ENCODE measurements around the gene VWA8. TPM values are rescaled to one million over a fixed set of nuclear protein-coding genes. Genes with fewer than 3 reads are reported as not detected.
"Not testable (repeated sequence)": the region's sequence is repeated elsewhere in the genome, so short reads cannot be mapped to it uniquely, and the experiment has no call there.

The VWA8 gene
- total and polyA plus RNA-seq, 5 experiments from 2014 or later: 5.1 to 22.3 (median 6.9) TPM

- ATAC-seq, POLR2A ChIA-PET, H3K4me1 Mint-ChIP-seq, DNase-seq, H3K27me3 Mint-ChIP-seq, H3K27ac Mint-ChIP-seq, H3K4me3 Mint-ChIP-seq: not testable (repeated sequence)
- Mint-ChIP-seq H3K36me3 (peaks cover 45 to 93% (median 71%) of the 10 kb centered on the region in 3 donors), H3K9me3 (peaks cover 0 to 12% (median 0%) of the 10 kb centered on the region in 9 donors)
Observed at GRCh38 chr13:41803445-41803735, 157.5 kb downstream of the VWA8 start.

DNA sequence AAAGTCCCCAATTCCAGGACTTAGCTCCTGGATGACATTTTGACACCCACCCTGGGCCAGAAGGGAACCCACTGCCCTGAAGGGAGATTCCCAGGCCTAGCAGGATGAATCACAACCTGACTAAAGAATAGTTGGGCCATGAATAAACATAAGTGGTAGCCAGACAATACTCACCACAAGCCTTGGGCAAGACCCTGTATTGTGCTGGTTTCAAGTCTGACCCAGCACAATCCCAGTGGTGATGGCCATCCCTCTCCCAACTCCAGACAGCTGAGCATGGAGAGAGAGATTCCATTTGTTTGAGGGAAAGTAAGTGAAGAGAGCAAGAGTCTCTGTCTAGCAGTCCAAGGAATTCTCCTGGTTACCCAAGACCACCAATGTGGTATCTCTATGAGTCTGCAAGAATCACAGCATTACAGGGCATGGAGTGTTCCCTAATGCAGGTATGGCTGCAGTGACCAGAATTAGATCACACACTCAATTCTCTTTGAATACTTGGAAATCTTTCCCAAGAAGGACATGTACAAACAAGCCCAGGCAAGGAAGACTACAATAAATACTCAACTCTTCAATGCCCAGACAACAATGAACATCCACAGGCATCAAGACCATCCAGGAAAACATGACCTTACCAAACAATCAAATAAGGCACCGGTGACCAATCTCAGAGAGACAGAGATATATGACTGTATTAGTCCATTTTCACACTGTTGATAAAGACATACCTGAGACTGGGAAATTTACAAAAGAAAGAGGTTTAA, 158.0 kb downstream of the VWA8 start:
- no peak overlapping the region for H3K4me3 Mint-ChIP-seq
- peaks cover 0 to 12% (median 0%) of the 10 kb centered on the region in 9 donors for H3K9me3 Mint-ChIP-seq
- H3K4me1 Mint-ChIP-seq: peaks cover 0 to 4% (median 0%) of the 10 kb centered on the region in 4 donors
- no peak for DNase-seq
- H3K27ac Mint-ChIP-seq: no peak overlapping the region
- H3K36me3 Mint-ChIP-seq: peaks cover 41 to 89% (median 68%) of the 10 kb centered on the region in 3 donors
- no peaks in the 10 kb centered on the region for H3K27me3 Mint-ChIP-seq
- ATAC-seq: no peak
- POLR2A ChIA-PET: no interaction called here

DNA sequence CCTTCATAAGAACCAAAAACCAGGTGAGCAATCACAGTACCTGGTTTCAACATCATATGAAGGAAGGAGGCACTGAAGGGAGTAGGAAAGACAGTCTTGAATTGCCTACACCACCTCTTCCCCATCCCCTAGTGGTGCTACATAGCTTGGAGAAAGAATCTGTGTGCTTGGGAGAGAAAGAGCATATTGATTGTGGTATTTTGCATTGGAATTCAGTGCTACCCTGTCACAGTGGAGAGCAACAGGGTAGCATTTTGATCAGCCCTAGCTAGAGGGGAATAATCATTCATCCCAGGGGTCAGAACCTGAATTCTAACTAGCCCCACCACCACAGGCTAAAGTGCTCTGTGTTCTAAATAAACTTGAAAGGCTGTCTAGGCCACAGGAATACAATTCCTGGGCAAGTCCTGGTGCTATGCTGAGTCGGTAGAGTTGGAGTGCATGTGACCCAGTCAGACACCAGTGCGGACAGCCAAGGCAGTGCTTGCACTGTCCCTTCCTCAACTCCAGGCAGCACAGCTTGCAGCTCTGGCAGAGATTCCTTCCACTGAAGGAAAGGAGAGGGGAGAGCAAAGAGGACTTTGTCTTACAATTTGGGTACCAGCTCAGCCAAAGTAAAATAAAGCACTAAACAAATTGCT, 158.7 kb downstream of the VWA8 start:
- Mint-ChIP-seq H3K27me3 (no peaks in the 10 kb centered on the region), H3K36me3 (peaks cover 40 to 82% (median 68%) of the 10 kb centered on the region in 3 donors), H3K4me1 (peaks cover 0 to 4% (median 0%) of the 10 kb centered on the region in 4 donors), H3K4me3 (no peak overlapping the region), H3K9me3 (peaks cover 0 to 12% (median 0%) of the 10 kb centered on the region in 9 donors), H3K27ac (no peak overlapping the region)
- POLR2A ChIA-PET: no interaction called here
- ATAC-seq (no peak), DNase-seq (no peak)

- H3K4me1 Mint-ChIP-seq: peaks cover 0 to 6% (median 0%) of the 10 kb centered on the region in 4 donors
- H3K9me3 Mint-ChIP-seq: no peaks in the 10 kb centered on the region
- H3K36me3 Mint-ChIP-seq: peaks cover 8 to 41% (median 12%) of the 10 kb centered on the region in 3 donors
- H3K27ac Mint-ChIP-seq: no peak overlapping the region
- H3K27me3 Mint-ChIP-seq: no peaks in the 10 kb centered on the region
- ATAC-seq (no peak), DNase-seq (no peak)
- no peak overlapping the region for H3K4me3 Mint-ChIP-seq
- POLR2A ChIA-PET: no interaction called here
Observed at GRCh38 chr13:41791056-41791455, 169.9 kb downstream of the VWA8 start.

DNA sequence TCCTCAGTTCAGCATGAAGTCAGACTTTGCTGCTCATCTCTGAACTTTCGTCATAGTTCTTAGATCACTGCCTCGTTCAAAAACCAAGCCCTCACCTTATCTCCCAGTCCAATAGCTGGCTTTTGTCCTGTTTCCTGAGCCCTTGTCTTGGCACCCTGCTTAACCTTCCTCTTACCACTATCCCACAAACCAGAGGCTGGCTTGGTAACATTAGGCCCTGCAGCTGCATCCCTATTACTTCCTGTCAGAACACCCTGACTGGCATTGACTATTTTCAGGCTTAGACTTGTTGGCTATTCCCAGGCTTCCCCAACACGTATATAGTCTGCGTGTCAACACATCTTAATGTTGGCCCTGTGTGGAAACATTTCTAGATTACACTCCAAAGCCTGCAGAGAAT, 172.4 kb downstream of the VWA8 start:
- Mint-ChIP-seq H3K4me1 (peaks cover 0 to 4% (median 0%) of the 10 kb centered on the region in 4 donors), H3K27me3 (no peaks in the 10 kb centered on the region), H3K36me3 (peaks cover 4 to 26% (median 8%) of the 10 kb centered on the region in 3 donors), H3K27ac (peak overlapping the region in 1 of 10 donors; percentile 27), H3K9me3 (no peaks in the 10 kb centered on the region), H3K4me3 (no peak overlapping the region)
- DNase-seq: no peak
- ATAC-seq: no peak
- POLR2A ChIA-PET: no interaction called here

DNA sequence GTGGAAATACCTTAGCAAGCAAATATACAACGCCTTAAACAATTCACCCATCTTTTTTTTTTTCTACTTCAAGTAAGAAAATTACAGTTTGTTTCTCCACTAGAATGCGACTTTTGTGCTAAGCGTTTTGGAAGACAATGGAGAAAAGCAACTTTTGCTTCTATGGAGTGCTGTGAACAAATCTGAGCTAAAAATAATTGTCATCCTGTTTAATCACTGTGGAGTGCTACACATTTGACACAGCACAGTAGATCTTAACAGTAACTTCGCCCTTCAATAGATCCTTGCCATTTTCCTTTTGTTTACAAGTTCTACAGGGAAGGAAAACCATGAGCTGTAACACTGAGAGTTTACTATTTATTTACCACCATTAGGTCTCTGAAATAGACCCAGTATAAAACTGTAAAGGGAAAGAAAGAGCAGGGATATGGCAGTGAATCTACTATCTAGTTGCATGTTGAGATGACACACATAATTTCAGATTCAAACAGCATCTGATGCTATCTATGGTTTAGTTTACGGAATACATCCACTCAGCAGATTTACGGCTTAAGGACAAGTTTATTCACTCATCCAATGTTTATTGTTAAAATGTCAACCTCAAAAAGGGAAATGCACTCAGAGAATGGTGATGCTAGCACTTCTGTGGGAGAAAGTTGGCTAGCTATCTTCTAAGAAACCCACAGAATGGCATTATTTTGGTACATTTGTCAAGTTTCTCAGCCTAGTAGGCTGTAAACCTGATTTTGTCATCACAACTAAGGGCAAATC, 175.3 kb downstream of the VWA8 start:
- POLR2A ChIA-PET: interaction anchor here (0.7 kb wide), 1 partner anchor 239 kb away, joined by 3 read pairs; no protein-coding TSS in a partner anchor
- Mint-ChIP-seq H3K36me3 (peaks cover 6 to 21% (median 8%) of the 10 kb centered on the region in 3 donors), H3K27ac (no peak overlapping the region), H3K27me3 (no peaks in the 10 kb centered on the region), H3K4me1 (peaks cover 0 to 4% (median 0%) of the 10 kb centered on the region in 4 donors), H3K4me3 (no peak overlapping the region), H3K9me3 (no peaks in the 10 kb centered on the region)
- no peak for ATAC-seq
- no peak for DNase-seq

GRCh38 chr13:41782086-41782485, 178.8 kb downstream of the VWA8 start:
- no peak for ATAC-seq
- H3K4me1 Mint-ChIP-seq: peaks cover 0 to 4% (median 0%) of the 10 kb centered on the region in 4 donors

DNA sequence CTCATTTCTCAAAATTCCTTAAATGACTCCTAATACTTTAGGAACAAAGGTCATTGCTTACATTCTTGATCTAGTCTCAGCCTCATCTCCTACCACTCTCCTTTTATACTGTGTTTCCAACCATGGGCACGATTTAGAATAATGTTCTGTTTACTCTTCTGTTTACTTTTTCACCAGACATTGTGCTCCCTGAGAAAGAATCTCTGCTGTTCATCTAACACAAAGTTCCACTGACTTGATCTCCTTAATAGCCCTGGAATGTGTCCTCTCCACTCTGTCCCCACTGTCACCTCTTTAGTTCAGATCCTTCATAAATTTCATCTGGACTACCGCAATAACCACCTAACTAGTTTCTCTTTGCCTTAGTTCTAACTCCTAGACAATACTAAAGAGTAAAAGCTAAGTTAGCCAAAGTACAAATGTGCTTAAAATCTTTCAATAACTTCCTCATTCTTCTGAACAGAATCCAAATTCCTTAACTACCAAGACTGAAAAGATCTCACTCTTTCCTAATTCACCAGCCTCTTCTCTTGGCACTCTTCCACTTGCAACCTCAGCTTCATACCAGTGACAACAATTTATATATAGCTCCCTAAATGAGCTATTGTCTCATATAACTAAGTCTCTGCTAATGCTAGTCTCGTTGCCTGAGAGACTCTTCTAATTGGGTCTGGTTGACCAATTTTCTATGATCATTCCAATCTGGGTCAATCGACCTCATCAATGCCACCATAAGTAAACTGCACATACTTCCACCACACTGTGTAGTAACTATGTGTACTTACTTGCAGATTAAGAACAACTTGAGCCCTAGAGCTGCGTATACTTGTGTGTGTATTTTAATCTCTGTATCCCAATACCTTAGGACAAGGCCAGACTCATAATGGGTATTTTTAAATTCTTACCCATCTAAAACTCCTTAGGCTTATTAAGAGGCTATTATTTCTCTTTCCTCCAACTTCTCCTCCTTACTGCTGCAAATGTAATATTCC, 179.9 kb downstream of the VWA8 start:
- no peak for DNase-seq
- H3K36me3 Mint-ChIP-seq: peaks cover 0 to 24% (median 9%) of the 10 kb centered on the region in 3 donors
- ATAC-seq: no peak
- no peak overlapping the region for H3K27ac Mint-ChIP-seq
- POLR2A ChIA-PET: no interaction called here
- no peaks in the 10 kb centered on the region for H3K9me3 Mint-ChIP-seq
- peaks cover 0 to 6% (median 0%) of the 10 kb centered on the region in 4 donors for H3K4me1 Mint-ChIP-seq
- H3K27me3 Mint-ChIP-seq: no peaks in the 10 kb centered on the region
- H3K4me3 Mint-ChIP-seq: no peak overlapping the region

More at GRCh38 chr13:41782086-41782485, 178.8 kb downstream of the VWA8 start:
- no peak for DNase-seq
- H3K27me3 Mint-ChIP-seq: no peaks in the 10 kb centered on the region
- POLR2A ChIA-PET: no interaction called here
- H3K27ac Mint-ChIP-seq: no peak overlapping the region
- H3K4me3 Mint-ChIP-seq: no peak overlapping the region
- H3K36me3 Mint-ChIP-seq: peaks cover 0 to 25% (median 9%) of the 10 kb centered on the region in 3 donors
- no peaks in the 10 kb centered on the region for H3K9me3 Mint-ChIP-seq

GRCh38 chr13:41775251-41775650, 185.7 kb downstream of the VWA8 start:
- Mint-ChIP-seq H3K27ac (no peak overlapping the region), H3K4me1 (peaks cover 0 to 8% (median 0%) of the 10 kb centered on the region in 4 donors), H3K36me3 (peaks cover 0 to 40% (median 13%) of the 10 kb centered on the region in 3 donors), H3K27me3 (no peaks in the 10 kb centered on the region), H3K4me3 (no peak overlapping the region), H3K9me3 (no peaks in the 10 kb centered on the region)
- ATAC-seq (no peak), DNase-seq (no peak)
- POLR2A ChIA-PET: no interaction called here

DNA sequence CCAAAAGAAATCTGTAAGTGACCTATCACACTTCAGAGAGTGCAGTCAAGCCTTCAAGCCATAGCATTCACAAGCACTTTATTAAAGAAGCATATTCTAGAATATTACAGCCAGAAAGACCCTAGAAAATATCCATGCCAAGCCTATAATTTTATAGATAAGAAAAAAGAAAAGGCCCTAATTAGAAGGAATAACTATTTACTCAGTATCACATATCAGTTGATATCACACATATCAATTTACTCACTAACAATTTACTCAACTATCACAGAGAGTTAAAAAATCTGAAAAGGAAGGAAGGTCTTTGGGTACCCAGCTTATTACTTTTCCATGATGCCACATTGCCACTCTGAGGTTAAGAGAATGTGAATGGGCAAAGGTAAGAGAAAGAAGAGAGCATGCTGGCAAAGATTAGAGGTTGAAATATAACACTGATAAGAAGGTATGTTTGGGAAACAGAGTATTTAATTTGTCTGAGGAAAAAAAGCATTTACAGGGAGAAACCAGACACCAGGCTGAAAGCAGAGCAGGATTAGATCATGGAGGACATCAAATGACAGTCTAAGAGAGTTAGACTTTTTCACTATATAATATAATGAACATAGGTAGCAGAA, 186.2 kb downstream of the VWA8 start:
- Mint-ChIP-seq H3K4me1 (peaks cover 0 to 8% (median 0%) of the 10 kb centered on the region in 4 donors), H3K27ac (peak overlapping the region in 1 of 10 donors; percentile 10), H3K27me3 (no peaks in the 10 kb centered on the region), H3K4me3 (no peak overlapping the region), H3K36me3 (peaks cover 0 to 45% (median 13%) of the 10 kb centered on the region in 3 donors), H3K9me3 (no peaks in the 10 kb centered on the region)
- DNase-seq (no peak), ATAC-seq (no peak)
- POLR2A ChIA-PET: no interaction called here

DNA sequence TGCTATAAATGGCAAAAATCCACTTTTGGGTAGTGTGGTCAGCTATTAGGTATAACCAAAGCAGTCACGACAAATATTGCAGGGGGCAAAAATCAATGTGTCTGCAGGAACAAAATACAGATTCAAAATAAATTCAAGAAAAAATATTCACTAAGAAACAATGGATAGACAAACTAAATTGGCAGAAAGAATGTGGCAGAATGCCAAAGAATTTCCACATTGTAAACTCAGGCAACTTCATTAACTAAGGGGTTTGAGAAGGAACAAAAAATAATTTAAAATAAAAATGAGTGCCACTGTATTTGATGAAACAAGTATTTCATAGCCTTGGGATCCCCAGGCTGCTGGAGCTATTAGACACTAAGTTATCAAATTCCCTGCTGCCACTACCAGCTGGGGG, 193.1 kb downstream of the VWA8 start:
- POLR2A ChIA-PET: no interaction called here
- Mint-ChIP-seq H3K36me3 (peaks cover 0 to 34% (median 2%) of the 10 kb centered on the region in 3 donors), H3K4me1 (peaks cover 8 to 15% (median 14%) of the 10 kb centered on the region in 4 donors), H3K4me3 (no peak overlapping the region), H3K27me3 (no peaks in the 10 kb centered on the region), H3K9me3 (no peaks in the 10 kb centered on the region), H3K27ac (no peak overlapping the region)
- DNase-seq (no peak), ATAC-seq (no peak)

DNA sequence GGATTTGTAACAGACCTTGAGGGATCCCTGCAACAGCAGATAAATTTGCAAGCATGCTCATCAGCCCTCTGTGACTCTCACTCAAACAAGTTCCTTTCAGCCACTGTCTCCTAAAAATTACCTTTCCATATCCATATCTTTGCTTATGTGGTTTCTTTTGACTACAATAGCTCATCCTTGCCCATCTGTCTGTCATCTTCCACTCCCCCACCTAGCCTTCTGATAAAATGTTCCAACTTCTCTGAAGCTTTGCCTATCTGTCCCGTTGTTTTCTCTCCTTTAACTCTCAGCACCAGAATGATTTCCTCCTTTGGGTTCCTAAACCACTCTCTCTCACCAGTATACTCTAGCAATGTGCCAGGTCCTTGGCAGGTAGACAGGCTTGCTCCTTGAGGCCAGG, 194.5 kb downstream of the VWA8 start:
- POLR2A ChIA-PET: no interaction called here

More for the DNA sequence above, 194.5 kb downstream of the VWA8 start:
- Mint-ChIP-seq H3K4me1 (peaks cover 8 to 15% (median 14%) of the 10 kb centered on the region in 4 donors), H3K4me3 (no peak overlapping the region), H3K36me3 (peaks cover 0 to 42% (median 9%) of the 10 kb centered on the region in 3 donors), H3K9me3 (no peaks in the 10 kb centered on the region), H3K27me3 (no peaks in the 10 kb centered on the region), H3K27ac (peak overlapping the region in 1 of 10 donors; percentile 1)
- ATAC-seq: no peak
- no peak for DNase-seq

Data from naive thymus-derived CD8-positive, alpha-beta T cell (primary cell).